ENCODE measurements around the gene TRMT112. TPM values are rescaled to one million over a fixed set of nuclear protein-coding genes. Genes with fewer than 3 reads are reported as not detected.

TRMT112 gene
- total RNA-seq, 1 donor, result 155 TPM

DNA sequence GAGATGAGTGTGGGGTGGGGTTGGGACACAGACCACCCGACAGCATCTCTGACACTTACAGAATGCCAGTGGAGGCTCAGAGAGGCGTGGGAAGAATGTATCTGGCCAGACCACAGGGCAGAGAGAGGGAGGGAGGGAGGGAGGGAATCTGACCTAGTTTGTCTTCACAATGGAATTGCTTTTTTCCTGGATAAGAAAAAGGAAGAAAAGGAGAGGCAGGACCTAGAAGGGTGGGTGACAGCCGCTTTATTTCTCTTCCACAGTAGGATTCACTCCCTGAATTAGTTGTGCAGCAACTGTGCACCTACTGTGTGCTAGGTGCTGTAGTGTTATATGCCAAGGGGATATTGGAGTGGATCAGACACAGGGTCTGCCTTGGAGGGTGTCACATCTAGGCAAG is 22.6 kb downstream of the TRMT112 start:
- H3K4me3 ChIP-seq (ENCODE audit: low read depth, low read length), result no peak overlapping the region
- no peak for DNase-seq (ENCODE audit: low read depth)
- TF ChIP-seq, protein P1, sequence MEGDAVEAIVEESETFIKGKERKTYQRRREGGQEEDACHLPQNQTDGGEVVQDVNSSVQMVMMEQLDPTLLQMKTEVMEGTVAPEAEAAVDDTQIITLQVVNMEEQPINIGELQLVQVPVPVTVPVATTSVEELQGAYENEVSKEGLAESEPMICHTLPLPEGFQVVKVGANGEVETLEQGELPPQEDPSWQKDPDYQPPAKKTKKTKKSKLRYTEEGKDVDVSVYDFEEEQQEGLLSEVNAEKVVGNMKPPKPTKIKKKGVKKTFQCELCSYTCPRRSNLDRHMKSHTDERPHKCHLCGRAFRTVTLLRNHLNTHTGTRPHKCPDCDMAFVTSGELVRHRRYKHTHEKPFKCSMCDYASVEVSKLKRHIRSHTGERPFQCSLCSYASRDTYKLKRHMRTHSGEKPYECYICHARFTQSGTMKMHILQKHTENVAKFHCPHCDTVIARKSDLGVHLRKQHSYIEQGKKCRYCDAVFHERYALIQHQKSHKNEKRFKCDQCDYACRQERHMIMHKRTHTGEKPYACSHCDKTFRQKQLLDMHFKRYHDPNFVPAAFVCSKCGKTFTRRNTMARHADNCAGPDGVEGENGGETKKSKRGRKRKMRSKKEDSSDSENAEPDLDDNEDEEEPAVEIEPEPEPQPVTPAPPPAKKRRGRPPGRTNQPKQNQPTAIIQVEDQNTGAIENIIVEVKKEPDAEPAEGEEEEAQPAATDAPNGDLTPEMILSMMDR (IDR thresholded peaks at IDR 0.05; ENCODE audit: insufficient read depth, low read depth, low read length), result no peak

GRCh38 chr11:64292460-64293254 is 24.7 kb downstream of the TRMT112 start:
- no peak for DNase-seq (ENCODE audit: low read depth)
- TF ChIP-seq, protein P1 (IDR thresholded peaks at IDR 0.05; ENCODE audit: insufficient read depth, low read depth, low read length), result no peak
- peak overlapping the region; percentile 23 for H3K4me3 ChIP-seq (ENCODE audit: low read depth, low read length)

GRCh38 chr11:64291752-64292459 is 25.5 kb downstream of the TRMT112 start:
- TF ChIP-seq, protein P1 (IDR thresholded peaks at IDR 0.05; ENCODE audit: insufficient read depth, low read depth, low read length), result no peak
- H3K4me3 ChIP-seq (ENCODE audit: low read depth, low read length), result peak overlapping the region; percentile 23
- no peak for DNase-seq (ENCODE audit: low read depth)

GRCh38 chr11:64291262-64291751 is 26.1 kb downstream of the TRMT112 start, which contains the start of gene KCNK4:
Gene KCNK4, plus strand, starts transcription at chr11:64291302. Its CDS starts 1,717 bp downstream, at chr11:64293019.
- no peak for DNase-seq (ENCODE audit: low read depth)
- no peak within 1 kb of the TSS for H3K4me3 ChIP-seq (ENCODE audit: low read depth, low read length)
- TF ChIP-seq, protein P1 (IDR thresholded peaks at IDR 0.05; ENCODE audit: insufficient read depth, low read depth, low read length), result no peak

GRCh38 chr11:64290352-64291261 is 26.8 kb downstream of the TRMT112 start:
- no peak for DNase-seq (ENCODE audit: low read depth)
- H3K4me3 ChIP-seq (ENCODE audit: low read depth, low read length), result no peak overlapping the region
- TF ChIP-seq, protein P1 (IDR thresholded peaks at IDR 0.05; ENCODE audit: insufficient read depth, low read depth, low read length), result no peak

DNA sequence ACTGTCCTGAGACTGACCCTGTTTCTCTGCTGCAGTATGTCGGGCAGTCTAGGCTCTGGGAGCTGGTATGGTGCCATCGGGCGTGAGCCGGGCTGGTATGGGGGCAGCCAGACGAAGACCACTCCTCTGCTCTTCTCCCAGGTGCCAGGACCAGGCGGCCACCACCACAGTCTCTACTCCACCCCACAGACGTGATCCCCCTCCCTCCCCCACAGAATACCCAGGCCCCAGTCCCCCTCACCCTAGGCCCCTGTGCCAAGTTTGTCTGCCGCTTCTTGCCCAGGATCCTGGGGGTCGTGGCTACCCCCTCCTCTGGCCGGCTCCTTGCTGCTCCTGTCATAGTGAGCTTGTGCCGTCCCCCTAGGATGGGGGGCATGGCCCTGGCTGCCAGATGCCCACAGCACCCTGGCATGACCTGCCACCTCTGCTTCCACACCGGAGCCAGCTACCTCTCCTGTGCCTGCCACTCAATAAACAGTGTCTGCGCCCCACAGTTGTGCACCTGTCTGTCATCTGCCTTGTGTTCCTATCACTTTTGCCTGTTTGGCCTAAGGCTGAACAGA is 28.3 kb downstream of the TRMT112 start:
- no peak for DNase-seq (ENCODE audit: low read depth)
- TF ChIP-seq, protein P1 (IDR thresholded peaks at IDR 0.05; ENCODE audit: insufficient read depth, low read depth, low read length), result no peak
- no peak overlapping the region for H3K4me3 ChIP-seq (ENCODE audit: low read depth, low read length)

Measured in fibroblast of villous mesenchyme (primary cell).